GM19023 (cell line): ENCODE results near the gene MRTFA.

Experiments used
- ATAC-seq: cut with Tn5 transposase; IDR thresholded peaks from one replicate; pipeline ENCODE4 v1.9.1; 2021; ENCODE audit warnings: mild to moderate bottlenecking, moderate library complexity; ENCODE audit not compliant: unreplicated experiment

Gene MRTFA

DNA sequence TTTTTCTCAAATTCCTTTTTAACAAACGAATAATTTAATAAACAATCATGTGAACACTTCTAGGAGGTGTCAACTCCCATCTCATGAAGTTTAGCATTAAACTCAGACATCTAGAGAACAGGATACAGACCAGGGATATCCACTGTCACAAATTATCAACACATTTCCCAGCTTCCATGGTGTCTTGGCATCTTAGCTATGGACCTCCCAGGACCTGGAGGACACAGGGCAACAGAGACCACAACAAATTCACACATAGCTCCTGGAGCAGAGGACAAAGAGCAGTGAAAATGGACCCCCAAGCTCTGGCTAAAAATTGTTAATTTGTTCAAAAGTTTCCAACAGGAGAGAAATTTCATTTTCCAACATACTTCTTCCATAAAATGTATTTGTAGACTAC lies 163.9 kb downstream of the MRTFA start:
- ATAC-seq: no peak

DNA sequence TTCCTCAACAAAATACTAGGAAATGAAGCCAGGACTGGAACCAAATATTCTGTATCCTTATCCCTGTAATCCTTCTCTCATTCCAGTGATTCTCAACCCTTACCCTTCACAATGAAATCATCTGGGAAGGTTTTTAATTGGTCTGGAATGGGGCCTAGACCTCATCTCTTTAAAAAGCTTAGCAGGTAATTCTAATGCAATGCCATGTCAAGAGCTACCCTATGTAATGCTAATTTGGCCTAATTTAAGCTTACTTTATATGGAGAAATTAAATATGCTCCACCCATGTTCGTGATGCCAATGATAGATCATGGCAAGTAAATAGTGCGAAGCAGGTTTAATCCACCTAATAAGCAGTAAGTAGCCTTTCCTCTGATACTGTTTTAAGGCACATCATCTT lies 164.5 kb downstream of the MRTFA start:
- ATAC-seq: no peak

DNA sequence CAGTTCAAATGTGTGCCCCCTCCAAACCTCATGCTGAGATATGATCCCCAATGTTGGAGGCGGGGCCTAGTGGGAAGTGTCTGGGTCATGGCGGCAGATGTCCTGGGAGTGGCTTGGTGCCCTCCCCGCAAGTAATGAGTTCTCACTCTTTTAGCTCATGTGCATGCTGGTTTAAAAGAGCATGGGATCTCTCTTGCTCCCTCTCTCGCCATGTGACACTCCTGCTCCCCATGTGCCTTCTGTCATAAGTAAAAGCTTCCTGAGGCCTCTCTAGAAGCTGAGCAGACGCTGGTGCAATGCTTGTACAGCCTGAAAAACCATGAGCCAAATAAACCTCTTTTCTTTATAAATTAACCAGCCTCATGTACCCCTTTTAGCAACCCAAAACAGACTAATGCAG lies 167.3 kb downstream of the MRTFA start:
- ATAC-seq: no peak

DNA sequence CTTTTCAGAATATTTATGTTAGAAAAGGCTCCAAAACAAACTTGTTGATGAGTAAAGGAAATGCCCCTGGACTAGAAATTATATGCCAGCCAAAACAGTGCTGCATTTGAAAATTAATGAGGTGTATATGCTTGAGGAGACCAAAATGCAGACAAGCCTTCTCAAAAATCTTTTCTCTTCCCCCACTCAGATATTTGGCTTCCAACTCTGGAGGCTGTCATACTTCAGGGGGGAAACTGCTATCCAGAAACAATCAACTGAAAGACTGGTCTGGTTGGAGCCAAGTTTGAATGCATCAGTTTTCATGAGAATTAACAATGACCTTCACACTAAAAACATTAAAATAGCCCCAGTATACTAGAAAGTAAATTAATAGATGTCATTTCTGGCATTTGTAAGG lies 167.9 kb downstream of the MRTFA start:
- ATAC-seq: no peak

DNA sequence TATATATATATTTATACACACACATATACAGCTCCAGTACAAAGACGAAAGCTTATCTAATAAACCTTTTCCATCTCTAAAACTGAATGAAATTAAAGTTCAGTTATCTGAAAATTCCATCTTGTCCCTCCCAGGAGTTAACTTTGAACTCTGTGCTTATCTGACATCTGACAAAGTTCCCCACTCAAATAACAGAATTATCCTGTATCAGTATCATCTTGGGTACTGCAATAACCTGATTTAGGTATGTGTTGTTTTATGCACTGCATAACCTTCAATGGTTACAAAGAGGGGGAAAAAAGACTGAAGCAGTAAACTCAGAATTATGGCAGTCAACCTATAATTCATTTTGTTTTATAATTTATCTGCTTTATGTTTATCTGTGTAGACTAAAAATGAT lies 169.5 kb downstream of the MRTFA start:
- no peak for ATAC-seq

DNA sequence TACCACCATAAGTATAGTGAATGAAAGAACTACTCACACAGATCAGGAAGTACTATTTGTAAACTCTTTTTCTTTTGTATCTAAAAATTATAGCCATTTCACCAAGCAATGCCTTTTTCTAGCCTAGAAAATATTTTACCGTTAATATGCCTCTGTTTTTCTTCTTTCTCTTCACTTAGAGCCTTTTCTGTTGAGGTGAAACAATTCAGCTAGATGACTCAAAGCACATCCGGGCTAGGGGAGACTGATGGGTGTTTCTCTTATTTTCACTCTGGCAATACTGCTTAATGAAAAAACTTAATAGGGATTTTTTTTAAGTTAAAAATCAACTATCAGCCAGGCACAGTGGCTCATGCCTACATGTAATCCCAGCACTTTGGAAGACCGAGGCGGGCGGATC lies 172.8 kb downstream of the MRTFA start:
- ATAC-seq: no peak

DNA sequence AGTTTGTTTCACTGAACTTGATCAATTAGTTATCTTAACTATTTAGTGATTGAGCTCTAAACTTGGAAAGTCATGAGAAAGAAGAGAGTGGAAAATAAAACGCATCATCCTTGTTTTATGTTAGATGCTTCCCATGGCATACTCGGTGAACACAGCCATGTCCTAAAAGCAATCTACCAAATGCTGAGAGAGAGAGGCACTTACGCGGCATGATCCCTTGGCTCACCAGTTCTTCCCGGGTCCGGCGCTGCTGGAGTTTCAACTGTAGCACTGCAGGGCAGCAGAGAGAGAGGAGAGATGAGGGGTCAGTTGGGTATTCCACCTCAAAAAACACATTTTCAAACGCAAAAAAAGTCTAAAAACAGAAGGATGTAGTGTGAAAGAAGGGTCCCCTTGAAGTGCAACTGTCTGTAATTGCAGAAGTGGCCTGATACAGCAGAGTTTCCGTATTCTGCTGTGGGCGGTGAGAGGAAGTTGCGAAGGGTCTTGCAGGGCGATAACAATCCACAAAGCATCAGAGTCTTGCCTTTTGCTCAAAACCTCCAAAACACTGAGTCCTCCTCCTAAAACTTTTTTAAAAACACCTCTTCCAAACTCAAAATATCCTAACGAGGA lies 173.4 kb downstream of the MRTFA start:
- ATAC-seq: peak; percentile 57

DNA sequence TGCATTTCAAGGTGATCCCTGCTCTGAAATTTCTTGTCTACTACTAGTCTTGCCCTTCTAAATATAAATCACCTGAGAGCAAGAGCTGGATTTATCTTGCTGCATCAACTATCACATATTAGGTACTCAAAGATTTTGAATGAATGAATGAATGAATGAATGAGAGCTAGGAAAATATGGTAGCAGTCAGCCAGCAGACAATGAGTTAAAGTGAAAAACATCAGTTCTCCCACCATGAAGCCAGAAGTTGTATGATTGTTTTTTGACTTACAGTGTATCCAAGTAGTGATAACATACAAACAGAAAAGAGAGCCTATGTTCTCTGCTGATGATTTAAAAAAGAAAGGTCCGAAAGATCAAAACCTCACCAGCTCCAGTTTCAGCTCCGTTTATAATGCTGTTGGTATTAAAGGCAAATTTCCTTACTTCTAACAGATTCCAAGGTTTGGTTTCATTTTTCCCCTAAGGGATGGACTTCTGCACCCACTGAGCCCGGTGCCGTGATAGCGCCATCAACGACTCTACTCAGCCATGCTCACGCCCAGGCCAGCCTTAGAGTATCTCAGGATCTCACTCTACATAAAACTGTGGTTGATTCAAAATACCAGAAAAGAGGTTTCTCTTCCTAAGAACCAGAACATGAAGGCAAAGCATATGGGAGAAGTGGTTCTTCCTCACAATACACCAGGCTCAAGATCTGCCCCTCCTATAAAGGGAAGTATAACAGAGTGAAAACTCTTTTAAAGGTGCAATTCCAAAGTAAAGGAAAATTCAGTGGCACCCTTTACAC lies 174.1 kb downstream of the MRTFA start:
- no peak for ATAC-seq

DNA sequence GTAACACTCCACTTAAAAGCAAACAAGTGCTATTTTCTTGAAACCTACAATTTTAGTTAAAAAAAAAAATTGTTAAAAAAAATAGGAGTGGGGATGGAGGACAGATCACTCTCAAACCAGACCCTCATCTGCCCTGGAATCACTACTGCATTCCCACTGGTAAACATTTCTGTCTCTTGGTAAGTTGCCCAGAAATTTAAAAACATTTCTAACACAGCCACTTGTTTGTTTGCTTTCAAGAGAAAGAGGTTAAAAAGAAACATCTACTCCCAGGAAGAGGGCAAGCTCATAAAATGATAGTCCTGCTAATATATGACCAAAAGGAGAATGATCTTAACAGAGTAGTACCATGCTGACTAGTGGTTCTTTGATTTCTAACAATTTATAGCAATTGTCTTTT lies 182.8 kb downstream of the MRTFA start:
- no peak for ATAC-seq

DNA sequence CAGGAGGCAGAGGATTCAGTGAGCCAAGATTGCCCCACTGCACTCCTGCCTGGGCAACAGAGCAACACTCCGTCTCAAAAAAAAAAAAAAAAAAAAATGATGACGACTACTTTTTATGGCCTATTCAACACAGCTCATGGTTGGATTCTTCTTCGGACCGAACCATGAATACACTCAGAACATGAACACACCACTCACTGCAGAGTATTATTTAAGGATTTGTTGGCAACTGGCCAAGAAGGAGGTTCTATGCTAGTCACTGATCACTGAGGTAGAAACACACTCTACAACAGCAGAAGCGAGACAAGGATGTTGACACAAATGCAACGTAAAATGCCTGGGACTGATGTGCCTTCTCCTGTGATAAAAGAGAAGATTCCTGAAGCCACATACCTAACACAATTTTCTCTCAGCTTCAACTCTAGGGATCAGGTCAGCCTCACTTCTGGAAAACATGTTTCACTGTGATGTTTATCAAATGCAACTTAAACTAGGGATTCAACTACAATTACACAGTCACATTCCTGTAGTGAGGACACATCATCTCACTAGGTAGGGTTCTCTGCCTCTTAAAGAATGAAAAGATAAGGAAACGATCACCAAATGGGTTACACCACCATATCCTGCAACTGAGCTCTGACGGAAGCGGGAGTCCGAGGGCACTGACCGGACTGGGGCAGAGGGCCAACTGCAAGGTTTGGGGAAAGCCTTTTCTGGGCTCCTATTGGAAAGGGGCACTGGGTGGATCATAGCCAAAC lies 183.6 kb downstream of the MRTFA start:
- ATAC-seq: no peak

DNA sequence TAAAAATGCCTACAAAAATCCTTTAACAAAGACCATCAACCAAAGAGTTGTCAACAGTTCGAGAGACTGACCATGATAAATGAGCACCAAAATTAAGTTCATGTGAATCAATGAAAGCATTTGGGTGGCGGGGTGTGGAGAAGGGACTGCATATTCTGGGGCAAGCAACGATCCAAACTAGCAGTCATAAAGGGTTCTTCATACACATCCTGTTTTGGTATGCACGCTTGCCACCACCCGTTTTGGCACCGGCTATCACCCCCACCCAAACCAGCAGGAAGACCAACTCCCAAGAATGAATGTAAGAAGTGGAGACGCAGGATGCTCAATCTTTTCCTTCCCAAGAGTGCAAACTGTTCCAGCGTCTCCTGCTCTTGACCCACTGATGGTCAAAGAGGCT lies 185.3 kb downstream of the MRTFA start:
- ATAC-seq: no peak

DNA sequence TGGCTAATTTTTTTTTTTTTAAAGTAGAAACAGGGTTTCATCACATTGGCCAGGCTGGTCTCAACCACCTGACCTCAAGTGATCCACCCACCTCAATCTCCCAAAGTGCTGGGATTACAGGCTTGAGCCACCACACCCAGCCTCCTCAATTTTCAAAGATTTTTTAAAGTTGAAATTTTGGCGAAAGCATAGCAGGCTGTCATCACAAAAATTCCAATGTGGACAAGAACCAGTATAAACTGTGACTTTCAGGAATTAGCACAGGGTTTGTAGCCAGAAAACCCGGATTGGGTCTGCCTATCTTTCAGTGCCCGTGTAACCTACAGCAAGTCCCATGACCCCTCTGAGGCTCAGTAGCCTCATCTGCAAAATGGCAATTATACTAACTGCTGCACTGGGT lies 185.9 kb downstream of the MRTFA start:
- no peak for ATAC-seq

DNA sequence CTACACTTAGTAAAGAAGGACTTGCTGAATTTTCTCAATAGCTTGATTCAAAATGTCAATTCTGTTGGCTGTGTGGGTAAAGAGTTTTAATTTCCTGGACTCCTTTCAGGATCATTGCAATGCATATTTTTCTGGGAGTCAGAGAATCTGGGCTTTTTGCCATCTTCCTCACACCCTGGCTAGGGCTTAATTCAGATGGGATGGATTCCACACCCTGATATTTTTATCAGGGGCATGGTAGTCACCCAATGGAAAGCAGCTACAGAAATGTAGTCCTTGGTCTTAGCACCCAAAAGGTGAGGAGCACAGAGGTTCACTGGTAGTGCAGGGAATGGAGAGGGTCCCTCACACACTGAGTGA lies 186.9 kb downstream of the MRTFA start:
- ATAC-seq: no peak

DNA sequence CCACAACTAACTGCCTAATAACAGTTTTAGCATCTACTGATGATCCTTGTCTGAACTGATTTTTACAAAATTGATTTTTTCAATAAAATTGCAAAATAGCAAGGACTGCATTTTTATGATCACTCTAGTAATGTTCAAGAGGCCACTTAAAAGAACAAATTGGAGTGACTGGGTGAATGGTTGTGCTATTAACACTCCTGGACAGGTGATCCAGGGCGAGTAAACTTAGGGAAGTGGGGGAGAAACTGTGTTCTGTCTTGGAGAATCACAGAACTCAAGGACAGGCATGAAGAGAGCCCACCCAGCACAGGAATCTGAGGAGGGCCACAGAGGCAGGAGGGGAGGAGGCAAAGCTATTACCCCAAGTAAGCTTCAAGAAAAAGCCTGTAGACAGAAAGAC lies 190.3 kb downstream of the MRTFA start:
- no peak for ATAC-seq

DNA sequence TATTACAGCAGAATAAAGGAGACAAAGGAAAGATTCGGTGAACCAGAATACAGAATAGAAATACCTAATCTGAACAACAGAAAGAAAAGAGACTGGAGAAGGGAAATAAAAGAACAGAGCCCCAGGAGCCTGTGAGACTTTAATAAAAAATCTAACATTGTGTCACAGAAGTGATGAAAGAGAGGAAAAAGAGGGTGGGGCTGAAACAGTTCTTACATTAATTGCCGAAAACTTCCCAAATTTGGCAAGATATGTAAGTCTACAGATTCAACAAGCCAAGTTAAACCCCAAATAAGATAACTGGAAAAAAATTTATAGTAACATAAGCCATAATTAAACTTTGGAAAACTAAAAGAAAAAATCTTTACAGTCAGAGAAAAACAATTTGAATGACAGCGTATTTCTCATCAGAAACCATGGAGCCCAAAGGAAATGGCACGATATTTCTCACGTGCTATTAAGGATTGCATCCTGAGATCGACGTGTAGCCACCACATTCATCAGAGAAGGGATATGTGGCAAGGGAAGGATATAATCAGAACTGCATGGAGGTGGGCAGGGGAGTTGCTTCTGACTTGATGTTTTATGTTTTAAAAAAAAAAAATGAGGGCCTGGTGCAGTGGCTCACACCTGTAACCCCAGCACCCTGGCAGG lies 192.2 kb downstream of the MRTFA start:
- no peak for ATAC-seq

DNA sequence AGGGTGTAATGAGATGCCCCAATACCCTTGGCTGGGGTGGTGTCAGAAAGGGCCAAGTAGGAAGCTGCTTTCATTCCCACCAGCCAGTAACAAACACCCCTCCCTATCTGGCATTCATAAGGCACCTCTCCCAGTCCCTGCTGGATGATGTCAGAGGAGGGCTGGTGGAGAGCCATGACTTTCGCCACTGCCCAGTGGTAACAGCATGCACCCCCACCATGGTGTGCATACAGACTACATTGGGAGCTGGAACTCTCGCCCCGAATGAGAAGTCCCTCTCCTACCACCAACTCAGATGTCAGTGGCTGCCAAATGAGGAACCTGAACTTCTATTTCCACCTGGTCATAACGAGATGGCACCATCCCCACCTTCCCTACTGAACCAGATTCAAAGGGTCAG lies 192.8 kb downstream of the MRTFA start:
- ATAC-seq: no peak

DNA sequence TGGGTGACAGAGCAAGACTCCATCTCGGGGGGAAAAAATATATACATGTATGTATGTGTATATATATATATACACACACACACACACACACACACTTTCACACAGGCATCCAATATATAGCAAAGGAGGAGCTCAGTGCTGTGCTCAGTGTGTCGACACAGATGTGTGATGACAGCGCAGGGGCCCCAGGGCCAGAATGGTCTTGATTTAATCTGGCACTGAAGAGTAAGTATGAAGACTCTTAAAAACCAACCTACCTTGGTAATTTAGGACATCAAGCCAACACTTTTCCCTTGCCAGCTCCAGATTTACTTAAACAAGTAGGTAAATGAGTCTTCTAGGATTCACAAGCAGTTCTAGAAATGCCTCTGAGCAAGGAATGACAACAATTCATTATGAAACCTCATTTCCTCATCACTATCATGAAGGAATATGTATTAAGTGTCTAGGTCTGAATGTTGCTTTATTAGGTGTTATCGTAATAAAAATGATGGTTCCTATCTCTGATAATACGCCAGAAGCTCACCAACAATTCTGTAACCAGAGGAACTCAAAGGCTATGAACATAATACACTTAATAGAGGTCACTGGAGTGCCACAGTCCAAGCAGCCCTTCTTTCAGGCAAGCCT lies 194.6 kb downstream of the MRTFA start:
- ATAC-seq: no peak

DNA sequence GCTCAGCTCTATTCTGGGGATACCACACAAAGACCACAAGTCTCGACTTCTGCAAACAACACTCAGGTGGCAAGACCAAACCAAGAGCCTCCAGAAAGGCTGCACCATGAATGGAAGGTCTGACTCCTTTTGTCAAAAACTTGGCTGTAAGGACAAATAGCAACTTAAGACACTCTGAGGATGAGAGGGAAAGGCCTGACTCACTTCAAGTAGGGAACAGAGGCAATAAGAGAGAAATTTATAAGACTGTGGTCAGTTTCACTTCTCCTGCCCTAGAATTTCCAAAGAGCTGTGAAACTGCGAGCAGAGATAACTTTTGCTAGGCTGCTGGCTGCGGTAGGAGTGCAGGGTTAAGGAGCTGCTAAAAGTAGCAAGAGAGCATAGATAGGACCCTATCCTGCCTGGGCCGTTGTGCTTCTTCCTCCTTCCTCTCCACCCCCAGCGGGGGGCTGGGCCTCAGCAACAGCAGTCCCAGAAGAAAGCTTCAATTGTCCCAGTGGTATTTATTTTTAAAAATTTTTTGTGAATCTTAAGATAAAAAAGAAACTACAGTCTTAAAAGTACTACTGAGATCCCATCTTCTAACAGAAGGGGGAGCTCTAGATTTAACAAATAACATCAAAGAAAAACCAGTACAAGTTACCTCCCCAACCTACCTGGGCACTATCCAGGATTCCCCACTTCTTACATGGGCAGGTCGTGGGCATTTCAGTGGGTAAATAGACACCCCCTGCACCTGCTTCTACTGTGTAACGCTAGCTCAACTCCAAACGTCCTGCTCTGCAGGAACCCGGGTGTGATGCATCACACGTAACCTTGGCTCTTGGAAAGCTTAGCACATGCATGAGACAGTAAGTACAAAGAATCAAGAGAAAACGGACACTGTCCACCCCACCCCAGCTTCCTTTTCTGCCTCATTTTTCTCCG lies 199.8 kb downstream of the MRTFA start:
- ATAC-seq: peak; percentile 66

DNA sequence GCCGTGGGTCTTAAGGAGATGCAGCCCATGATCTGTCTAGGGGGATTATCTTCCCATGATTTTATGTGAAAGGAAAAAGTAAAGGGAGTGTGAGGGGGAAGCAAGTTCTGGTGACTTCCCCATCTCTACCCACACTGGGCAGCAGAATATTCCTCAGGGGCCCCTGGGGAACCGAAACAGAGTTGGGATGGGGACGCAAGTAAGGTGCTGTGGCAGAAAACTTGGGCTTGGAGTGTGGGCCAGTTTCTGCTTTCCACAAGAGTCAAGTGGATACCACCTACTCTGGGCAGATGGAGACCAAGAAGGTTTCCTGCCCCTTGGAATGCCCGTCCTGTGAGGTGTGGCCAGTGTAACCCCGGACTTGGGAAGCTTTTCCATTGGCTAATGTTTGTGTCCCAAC lies 201.8 kb downstream of the MRTFA start:
- ATAC-seq: no peak

DNA sequence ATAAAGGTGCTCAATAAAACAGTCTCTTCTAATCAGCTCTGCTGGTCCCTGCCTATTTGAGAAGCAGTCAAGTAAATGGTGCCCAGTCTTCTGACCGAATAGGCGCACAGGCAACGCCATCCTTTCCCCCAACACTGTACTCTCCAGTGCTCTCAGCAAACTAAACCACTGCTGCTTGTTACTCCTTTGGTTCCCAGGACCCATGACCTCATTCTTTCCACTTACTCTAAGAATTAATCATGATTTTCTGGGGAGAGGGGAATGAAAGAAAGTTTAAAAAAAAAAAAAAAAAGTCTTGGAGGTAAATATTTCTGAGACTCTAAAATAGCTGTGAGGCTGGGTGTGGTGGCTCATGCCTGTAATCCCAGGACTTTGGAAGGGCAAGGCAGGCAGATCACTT lies 202.4 kb downstream of the MRTFA start:
- no peak for ATAC-seq
